Loucy (cell line): Measurements from ENCODE around the gene ZNF385B.

Experiments
- EZH2phosphoT487 ChIP-seq: fragments of 200-600 bp; IDR thresholded peaks from 2 replicates; pipeline ENCODE4 v1.6.1; 2018; ENCODE audit warnings: antibody characterized with exemption, mild to moderate bottlenecking, moderate library complexity, borderline replicate concordance
- TF ChIP-seq, protein P1 (sequence below): fragments of 200-600 bp; sonication (generic); conservative IDR thresholded peaks from 2 replicates; pipeline ENCODE4 v1.5.1; 2014; ENCODE audit warnings: mild to moderate bottlenecking, antibody characterized with exemption, low read length

DNA sequence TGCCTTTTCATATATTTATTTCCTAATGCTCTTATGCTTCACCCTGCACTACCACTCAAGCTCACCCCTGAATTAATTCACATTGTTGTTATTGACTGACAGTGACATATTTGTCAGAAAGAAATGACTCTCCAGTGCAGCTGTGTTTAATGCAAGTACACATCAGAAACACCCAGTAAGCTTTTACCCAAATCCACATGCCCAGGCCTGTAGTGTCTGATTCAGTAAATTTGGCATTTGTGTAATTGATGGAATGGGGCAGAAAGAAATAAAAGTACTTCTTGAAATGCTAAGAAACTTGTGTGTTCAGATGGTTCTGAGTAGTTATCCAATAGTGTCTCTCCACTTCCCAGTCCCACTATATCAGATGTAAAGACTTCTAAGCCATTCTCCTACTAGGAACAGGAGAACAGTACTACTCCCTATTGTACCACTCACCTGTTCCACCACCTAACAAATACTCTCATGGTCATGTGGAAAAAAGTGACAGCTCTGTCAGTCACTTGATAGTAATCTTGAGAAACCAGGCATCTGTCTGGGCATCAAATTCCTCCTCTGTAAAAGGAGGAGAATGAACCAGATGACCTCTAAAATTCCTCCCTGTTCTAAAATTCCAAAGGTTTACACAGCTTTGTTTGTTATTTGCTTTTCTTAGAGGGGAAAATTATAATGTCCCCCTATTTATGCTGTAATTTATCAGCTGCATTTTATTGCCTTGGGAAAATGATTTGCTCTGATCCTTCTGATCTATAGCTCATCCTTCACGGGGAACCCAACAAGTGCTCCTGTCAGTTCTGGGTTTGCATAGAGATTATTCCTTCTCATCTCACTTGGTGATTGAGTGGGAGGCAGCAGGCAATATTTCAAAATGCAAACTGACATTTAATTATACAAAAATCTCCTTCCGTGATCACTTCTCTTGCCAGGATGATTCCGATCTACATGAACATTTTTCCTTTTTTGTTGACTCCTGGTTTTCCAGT, 70.9 kb downstream of the ZNF385B start:
- TF ChIP-seq, protein P1, sequence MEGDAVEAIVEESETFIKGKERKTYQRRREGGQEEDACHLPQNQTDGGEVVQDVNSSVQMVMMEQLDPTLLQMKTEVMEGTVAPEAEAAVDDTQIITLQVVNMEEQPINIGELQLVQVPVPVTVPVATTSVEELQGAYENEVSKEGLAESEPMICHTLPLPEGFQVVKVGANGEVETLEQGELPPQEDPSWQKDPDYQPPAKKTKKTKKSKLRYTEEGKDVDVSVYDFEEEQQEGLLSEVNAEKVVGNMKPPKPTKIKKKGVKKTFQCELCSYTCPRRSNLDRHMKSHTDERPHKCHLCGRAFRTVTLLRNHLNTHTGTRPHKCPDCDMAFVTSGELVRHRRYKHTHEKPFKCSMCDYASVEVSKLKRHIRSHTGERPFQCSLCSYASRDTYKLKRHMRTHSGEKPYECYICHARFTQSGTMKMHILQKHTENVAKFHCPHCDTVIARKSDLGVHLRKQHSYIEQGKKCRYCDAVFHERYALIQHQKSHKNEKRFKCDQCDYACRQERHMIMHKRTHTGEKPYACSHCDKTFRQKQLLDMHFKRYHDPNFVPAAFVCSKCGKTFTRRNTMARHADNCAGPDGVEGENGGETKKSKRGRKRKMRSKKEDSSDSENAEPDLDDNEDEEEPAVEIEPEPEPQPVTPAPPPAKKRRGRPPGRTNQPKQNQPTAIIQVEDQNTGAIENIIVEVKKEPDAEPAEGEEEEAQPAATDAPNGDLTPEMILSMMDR: no peak
- TF ChIP-seq EZH2phosphoT487: no peak
